GM18502 (cell line): ENCODE measurements around the gene SLC25A33.

Experiments used
- ATAC-seq: cut with Tn5 transposase; IDR thresholded peaks from one replicate; pipeline ENCODE4 v1.9.1; 2021; ENCODE audit warnings: mild to moderate bottlenecking; ENCODE audit not compliant: unreplicated experiment, poor library complexity

The SLC25A33 gene

DNA sequence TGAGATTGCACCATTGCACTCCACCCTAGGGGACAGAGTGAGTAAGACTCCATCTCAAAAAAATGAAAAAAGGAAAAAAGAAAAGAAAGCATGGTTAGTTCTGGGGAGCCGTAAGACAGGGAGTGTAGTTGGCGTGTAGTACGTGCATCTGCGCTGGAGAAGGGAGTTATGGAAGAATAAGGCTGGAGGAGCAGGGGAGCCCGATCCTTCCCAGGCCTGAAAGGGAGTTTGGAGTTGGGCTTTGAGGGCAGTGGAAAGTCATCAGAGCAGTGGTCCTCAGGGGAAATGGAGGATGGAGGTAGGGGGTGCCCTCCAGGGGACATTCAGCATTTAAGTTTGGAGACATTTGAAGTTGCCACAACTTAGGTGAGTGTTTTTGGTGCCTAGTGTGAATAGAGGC lies 38.2 kb downstream of the SLC25A33 start:
- no peak for ATAC-seq

- ATAC-seq, result no peak
Measured at GRCh38 chr1:9580942-9581341, 41.7 kb downstream of the SLC25A33 start.

GRCh38 chr1:9586147-9586766 lies 47.0 kb downstream of the SLC25A33 start:
- no peak for ATAC-seq

- peak; percentile 73 for ATAC-seq
Measured at GRCh38 chr1:9588551-9589143, 49.4 kb downstream of the SLC25A33 start, which contains the start of gene TMEM201. TSS of gene TMEM201 (plus strand) at chr1:9588911. CDS start at chr1:9588931, 20 bp downstream.

- peak; percentile 22 for ATAC-seq
Measured at GRCh38 chr1:9589144-9589718, 50.0 kb downstream of the SLC25A33 start.

DNA sequence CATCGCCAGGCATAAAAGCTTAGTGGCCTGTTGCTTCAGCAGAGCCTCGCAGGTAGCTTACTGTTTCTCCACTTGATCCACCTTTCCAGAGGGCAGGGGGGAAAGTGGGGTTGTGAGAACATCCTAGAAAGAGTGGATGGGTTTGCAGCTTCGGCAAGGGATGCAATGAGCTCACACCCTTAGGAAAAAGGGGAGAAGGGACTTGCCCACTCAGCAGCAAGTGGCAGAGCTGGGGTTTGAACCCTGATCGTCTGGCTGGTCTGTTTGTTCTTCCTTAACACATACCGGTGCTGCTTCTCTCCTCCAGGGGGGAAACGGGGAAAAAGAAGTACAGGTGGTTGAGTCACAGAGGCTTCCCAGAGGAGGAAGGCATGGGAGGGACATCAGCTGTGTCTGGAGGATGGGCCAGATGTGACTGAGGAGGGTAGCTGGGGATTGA lies 50.5 kb downstream of the SLC25A33 start:
- ATAC-seq, result no peak

GRCh38 chr1:9590201-9590600 lies 50.9 kb downstream of the SLC25A33 start:
- no peak for ATAC-seq

GRCh38 chr1:9590945-9591668 lies 51.8 kb downstream of the SLC25A33 start:
- ATAC-seq, result no peak

DNA sequence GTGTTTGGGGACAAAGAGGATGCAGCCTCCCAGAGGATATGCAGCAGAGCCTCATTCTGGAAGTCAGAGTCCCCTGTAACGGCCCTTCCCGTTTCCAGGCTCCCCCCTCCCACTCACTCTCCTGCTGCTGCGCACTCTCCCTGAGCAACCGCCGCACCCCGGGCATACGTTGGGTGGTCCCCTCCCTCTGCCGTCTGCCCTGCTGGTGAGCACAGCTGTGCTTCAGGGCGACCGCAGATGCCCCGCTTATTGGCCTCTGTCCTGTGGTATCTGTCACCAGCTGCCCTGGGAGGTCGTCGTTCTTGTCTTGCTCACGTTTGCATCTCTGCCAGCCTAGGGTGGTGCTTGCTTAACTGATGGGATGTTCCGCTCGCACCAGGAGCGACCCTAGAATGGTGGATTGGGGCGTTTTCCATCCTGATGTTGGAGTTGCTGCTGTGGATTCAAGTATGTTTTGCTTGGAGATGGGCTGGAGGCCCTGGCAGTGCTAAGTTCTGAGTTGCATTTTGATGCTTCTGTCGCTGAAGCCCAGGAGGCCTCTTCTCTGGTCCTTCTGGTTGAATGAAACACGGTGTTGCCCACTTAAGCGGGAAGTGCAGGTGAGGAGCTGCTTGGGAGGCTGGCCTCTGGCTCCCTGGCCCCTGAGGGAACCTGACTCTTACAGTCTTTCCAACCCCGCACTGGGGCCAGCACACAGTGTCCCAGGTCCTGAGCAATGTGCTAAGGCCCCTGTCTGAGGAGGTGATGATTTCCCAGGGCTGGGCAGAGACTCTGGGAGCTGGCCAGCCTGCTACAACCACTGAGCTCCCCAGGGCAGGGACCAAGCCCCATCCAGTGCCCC lies 52.6 kb downstream of the SLC25A33 start:
- no peak for ATAC-seq

GRCh38 chr1:9592510-9593075 lies 53.3 kb downstream of the SLC25A33 start:
- no peak for ATAC-seq

GRCh38 chr1:9593147-9593491 lies 53.9 kb downstream of the SLC25A33 start:
- ATAC-seq, result no peak

GRCh38 chr1:9593492-9594465 lies 54.5 kb downstream of the SLC25A33 start:
- ATAC-seq, result no peak

DNA sequence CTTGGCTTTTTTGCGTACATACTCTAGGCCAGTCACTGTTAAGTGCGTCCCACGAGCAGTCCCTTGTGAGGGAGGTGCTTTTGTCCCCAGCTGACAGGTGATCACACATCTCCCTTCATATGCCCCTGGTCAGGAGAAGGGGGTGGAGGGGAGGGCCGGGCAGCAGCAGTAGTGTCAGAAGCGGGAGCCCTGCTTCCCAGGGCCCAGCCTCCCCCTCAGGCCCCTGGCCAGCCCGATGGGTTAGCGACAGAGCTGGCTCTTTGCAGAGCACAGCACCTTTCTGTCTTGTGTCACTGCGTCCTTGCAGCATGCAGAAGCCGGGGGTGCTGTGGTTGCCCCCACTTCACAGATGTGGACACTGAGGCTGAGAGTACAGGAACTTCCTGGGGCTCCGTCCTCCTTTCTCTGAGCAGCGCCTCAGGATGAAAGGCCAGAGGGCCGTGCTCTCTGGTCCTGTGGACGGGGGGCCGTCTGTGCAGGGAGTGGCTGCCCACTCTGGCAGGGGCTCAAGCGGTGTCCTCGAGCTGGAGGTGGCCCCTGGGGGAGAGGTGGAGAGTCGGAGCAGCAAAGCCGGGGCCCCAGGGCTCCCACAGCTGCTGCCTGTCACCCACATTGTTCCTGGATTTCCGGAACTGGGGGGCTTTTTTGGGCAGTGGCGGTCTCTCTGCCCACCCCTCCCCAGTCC lies 55.3 kb downstream of the SLC25A33 start:
- ATAC-seq, result no peak

DNA sequence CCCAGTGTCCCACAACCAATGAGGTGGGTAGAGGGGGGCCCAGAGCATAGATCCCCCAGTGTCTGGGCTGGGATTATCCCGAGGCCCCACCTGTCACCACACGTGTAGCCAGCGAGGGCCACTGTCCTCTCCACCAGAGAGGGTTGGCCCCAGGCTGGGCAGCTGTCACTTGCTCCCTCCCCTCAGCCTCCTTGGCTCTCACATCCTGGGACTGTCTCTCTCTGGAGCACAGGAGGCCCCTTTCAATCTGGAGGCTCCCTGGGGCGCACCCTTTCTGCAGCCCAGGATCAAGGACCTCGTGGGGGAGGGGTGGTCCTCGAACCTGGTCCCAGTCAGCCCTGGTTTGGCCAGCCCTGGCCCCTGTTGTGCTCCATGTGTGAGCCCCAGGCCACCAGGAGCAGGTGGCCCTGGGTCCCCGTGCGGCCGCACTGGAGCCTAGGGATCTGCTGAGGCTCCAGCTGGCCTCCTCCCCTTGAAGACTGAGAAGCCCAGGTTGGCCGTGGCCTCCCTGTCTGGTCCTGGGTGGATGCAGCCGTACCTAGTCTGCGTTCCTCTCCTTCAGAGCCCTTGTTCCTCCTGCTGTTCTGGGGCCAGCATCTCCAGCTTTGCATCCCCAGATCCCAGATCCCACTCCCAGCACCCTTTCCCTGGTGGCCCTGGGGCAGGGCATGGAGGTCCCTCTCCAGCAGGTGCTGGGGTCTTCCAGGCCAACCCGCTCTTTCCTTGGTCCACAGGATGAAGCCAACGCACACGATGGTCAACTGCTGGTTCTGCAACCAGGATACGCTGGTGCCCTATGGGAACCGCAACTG lies 56.1 kb downstream of the SLC25A33 start:
- no peak for ATAC-seq

DNA sequence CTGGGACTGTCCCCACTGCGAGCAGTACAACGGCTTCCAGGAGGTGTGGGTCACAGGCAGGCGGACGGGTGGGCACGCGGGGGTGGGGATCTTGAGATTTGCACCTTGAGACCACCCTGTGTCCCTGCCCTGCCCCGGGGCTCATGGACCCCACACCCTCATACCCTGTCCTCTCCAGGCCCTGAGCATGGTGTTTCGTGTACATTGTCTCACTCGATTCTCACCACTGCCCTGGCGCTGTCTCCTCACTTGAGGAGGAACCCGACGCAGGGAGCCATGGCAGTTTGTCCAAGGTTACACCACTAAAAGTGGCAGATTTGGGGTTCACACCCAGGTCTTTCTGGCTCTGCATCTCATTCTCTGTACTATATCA lies 56.7 kb downstream of the SLC25A33 start:
- no peak for ATAC-seq

- ATAC-seq, result no peak
Measured at GRCh38 chr1:9596415-9597123, 57.3 kb downstream of the SLC25A33 start.
